HG03565 (cell line): ENCODE results near the gene UCK2.

Experiments
- ATAC-seq: cut with Tn5 transposase; IDR thresholded peaks from one replicate; pipeline ENCODE4 v1.9.1; 2021; ENCODE audit warnings: mild to moderate bottlenecking, moderate library complexity; ENCODE audit not compliant: unreplicated experiment

The UCK2 gene

GRCh38 chr1:165897326-165898303 lies 70.2 kb downstream of the UCK2 start:
- ATAC-seq: no peak

DNA sequence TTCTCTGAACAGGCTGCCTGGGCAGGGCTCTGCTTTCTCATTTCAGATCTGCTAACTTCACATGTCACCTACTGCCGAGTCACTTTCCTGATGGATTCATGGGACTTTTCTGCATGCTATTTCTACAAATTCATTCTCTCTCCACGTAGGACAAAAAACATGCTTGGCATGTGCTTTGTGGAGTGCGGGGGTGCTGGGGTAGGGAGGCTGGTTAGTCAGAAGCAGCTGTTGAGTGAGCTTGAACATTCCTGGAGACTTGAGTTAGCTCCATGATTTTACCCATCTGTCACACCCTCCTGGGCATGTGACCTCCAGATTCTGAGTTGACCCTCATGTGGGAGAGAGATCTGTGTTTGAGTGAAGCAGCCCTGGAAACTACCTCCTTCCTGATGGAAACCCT lies 71.4 kb downstream of the UCK2 start:
- ATAC-seq: no peak

DNA sequence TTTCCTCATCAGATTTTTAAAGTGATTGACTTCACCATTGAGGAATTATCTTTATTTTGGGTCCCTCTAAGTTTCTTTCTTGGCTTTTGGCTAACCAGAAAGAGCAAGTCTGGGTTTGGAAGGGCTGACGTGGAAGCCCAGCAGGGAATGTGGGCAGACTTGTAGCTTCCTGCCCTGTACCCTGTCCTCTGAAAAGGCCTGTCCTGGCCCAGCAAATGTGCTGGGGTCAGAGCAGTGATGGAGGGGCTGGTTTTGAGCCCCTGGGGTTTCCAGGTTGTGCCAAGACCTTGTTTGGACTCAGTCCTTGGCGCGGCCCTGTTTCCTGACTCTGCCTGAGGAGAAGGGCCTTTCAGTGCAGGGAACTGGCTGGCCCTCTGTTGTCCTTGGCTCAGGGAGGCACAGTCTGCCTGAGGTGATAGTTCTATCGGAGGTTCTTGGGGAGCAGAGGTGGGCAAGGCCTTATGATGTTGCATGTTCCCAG lies 72.1 kb downstream of the UCK2 start:
- no peak for ATAC-seq

- no peak for ATAC-seq
Measured at GRCh38 chr1:165900576-165901380, 73.4 kb downstream of the UCK2 start.

DNA sequence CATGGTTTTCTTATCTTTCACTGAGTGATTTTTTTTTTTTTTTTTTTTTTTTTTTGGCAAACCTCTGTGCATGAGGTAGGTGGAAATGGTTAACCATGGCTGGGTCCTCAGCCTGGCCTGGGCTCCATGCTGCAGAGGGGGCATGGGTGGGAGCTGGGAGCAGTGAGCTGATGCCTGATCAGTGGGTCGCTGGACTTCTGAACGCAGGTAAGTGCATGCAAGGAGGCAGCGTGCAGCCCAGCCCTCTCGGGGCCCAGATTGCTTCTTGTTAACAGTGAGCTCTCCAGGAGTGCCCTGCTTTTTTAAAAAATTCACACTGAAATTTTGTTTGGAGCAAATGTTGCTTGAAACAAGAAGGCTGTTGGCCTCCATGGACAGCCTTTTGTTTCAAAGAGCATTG lies 75.2 kb downstream of the UCK2 start:
- no peak for ATAC-seq

DNA sequence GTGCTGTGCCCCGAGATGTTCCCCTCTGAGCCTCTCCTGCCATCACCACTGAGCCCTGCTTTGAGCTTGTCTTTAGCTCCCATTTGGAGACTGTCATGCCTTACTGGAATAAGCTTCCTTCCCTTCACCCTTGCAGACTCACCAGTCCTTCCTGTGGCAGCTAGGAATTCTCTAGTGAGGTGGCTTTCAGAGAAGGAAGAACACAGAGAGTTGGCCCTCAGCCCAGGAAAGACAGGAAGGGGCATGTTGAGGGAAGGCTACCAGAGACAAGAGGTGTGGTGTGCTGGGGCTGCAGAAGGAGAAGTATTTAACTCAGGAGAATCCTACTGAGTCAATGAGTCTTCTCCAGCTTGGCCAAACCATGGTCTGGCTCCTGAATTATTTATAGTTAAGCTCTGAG lies 76.3 kb downstream of the UCK2 start:
- ATAC-seq: no peak

DNA sequence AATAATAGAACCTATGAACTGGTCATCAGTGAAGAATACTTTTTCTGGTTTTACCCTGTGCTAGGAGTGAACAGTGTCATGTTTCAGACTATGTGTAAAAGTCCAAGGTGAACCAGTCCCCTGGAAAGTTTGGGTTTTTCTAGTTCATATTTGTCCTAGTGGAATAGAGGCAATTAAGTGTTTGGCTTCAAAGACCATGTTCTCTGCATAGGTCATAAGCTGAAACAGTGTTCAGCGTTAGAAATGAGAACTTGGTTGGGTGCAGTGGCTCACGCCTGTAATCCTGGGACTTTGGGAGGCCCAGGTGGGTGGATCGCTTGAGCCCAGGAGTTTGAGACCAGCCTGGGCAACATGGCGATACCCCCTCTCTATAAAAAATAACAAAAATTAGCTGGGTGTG lies 77.5 kb downstream of the UCK2 start:
- ATAC-seq: no peak

DNA sequence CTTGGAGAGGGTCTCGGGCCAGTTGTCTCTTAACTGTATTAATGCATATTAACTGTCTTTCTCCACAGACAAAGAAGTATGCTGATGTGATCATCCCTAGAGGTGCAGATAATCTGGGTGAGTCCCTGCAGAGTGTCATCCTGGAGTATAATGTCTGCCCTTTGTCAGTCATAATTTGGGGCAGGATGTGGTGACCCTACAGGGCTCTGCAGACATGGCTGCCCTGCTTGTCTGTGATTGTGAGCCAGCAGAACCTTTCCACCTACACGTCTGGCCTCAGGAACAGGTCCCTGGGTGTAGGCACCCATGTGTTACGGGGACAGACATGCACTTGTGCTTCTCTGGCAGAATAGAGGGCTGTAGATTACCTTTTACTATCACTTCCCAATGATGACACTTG lies 78.4 kb downstream of the UCK2 start:
- no peak for ATAC-seq

DNA sequence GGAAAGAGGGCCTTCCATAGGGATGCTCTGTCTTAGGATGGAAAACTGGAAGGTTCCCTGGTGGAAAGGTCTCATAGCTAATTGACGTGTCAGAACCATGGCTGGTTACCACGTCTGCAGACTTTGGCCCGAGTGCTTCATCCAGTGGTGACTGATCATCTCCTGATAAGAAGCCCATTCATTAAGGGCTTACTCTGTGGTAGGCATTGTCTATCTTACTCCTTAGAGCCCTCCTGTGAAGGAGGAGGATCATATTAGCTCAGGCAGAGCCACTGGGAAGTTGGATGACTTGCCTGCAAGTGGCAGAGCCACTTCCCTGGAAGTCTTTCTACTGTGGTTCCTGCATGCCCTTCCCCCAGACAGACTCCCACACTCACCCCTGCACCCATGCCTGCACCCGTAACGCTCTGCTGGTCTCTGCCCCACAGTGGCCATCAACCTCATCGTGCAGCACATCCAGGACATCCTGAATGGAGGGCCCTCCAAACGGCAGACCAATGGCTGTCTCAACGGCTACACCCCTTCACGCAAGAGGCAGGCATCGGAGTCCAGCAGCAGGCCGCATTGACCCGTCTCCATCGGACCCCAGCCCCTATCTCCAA lies 79.9 kb downstream of the UCK2 start:
- ATAC-seq: no peak

DNA sequence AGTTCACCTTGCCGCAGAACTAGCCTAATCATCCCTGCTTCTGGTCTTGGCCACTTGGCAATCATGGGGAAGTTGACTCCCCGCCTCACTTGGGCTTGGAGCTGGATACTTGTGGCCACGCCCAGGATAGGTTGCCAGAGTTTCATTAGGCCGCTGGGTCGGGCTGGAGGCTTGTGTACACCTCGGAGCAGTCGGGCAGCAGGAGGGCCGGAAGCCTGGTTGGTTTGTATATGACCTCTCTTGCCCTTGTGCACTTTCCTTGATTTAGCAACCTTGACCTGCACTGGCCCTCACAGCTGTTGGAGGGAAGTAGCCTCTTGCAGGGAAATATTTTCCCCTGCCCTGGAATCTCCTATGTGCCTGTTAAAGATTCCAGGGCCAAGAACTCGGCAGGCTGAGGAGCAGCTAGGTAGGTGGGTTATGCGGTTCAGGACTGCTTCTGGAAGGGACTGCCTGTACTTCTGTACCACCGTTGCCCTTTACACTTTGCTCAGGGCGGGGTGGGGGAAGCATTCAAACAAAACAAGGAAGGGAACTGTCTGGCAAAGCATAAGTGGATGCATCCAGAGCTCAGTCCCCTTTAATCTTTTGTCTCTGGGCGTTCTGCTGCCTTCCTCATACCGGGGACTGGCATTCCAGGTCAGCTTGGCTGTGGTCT lies 83.5 kb downstream of the UCK2 start:
- ATAC-seq: no peak

DNA sequence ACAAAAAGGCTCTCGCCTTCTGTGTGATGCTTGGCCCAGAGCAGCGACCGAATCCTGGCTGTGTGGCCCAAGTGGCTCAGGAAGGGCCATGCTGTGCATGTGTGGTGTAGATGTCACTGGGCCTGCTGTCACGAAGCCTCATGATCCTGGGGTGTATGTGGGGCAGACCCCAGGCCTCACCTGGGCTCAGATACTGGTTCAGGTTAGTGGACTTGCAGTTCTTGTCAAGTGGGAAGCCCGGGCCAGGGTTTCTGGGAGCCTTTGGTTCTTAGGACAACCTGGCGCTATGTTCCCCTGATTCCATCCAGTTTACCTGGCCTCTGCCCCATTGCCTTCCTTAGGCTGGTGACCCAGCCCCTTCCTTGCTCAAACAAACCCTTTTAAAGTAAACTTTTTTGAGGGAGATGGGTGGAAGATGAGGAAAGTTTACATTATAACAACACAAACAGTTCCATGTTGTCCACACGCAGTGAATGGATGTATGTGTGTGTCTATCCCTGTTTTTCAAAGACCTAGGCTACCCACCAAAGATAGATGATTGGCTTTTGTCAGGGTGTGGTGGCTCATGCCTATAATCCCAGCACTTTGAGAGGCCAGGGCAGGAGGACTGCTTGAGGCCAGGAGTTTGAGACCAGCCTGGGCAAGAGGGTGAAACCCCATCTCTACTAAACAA lies 84.3 kb downstream of the UCK2 start:
- no peak for ATAC-seq

DNA sequence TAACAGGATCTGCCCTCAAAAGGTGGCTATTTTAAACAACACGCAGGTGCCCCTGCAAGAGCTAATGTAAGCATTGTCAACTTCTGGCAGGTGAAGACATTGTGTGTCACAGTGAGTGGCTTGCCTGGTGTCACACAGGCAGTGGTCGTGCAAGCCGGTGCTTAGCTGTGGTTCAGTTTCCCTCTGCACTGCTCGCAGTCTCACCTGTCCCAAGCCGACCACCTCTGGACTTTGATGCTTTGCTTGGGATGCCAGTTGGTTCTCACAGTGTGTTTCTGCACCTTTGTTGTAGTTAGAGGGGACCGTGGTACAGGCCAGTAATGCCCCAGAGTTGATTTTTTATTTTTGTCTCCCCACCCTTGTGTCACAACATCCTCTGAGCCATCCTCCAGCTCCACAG lies 85.2 kb downstream of the UCK2 start:
- no peak for ATAC-seq

DNA sequence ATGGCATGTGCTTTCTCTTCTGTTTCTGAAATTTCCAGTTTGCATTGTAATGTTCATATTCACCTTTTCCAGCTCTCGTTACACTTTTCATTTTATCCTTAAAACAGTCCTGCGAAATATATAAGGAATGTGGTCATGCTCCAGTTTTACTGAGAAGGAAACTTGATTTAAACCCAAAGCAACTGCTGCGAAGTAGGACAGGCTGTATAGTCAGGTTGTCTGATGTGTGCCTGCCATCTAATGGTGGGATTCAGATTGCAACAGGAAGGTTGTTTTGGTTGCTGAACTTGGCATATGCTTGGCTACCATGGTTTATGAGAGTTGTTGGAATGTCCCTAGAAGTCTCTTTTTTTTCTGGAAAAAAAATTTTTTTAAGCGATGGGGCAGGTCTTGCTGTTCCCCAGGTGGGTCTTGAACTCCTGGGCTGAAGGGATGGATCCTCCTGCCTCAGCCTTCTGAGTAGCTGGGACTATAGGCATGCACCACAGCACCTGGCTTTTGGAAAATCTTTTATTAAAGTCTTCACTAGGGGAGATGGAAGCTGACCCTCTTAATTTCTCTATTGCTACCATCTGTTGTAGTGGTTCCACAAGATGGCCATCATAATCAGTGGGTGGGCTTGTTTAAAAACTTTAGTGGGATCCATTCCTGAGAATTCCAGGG lies 86.9 kb downstream of the UCK2 start:
- ATAC-seq: peak; percentile 83

DNA sequence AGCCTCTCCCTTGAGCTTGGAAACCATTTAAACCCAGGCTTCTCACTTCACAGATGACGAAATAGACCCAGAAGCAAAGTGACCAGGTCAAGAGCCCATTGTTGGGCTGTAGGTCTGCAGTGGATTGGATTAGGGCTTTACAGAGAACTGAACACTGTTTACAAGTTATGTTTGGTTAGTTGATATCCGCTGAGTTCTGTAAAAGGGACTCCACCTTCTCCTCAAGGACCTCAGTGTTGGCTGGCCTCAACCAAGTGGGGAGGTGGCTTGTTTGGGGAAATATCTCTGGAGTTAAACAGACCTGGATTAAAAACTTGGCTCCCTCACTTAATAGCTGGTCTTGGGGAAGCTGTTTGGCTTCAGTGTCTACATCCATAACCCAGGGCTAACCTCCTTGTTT lies 88.1 kb downstream of the UCK2 start:
- no peak for ATAC-seq

DNA sequence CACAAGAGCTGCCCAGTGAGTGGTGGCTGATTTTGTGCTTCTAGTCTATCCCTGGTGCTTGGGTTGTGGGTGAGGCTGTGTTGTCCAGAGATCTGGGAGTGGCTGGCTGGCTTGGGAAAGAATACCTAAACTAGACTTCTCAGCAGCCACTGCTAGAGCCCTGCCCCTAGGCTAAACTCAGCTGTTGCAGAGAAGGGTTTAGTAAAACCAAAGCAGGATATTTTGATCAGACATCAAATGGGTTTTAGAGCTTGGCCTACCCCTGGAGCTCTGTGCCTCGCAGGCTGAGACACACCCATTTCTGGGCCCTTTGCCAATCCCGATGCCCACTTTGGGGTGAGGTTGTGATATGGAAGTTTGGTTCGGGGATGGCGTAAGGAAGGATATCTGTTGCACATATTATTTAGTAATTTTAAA lies 88.5 kb downstream of the UCK2 start:
- no peak for ATAC-seq

DNA sequence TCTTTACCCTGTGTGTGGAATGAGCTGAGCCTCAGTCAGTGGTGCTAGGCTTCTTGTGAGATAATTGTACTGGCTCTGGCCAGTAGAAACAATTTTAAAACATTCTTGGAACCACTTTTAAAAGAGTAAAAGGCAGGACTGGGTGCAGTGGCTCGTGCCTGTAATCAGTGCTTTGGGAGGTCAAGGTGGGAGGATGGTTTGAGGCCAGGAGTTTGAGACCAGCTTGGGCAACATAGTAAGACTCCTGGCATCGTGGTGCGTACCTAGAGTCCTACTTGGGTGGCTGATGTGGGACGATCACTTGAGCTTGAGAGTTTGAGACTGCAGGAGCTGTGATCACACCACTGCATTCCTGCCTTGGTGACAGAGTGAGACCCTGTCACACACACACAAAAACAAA lies 89.8 kb downstream of the UCK2 start:
- no peak for ATAC-seq

DNA sequence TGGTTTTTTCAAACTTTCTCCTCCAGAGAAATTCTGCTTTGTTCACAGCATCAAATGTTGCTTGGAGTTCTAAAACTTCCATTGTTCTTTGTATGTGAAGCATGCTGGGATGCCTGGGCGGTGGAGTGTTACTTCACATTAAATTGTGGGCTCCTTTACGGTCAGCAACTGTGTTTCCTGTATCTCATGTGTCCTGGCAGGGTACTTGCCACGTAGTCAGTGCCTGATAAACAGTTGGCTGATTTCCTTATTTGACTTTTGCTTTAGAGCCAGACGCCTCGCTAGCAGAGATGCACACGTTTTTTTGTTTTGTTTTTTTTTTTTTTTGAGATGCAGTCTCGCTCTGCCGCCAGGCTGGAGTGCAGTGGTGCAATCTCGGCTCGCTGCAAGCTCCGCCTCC lies 96.7 kb downstream of the UCK2 start:
- ATAC-seq: no peak

DNA sequence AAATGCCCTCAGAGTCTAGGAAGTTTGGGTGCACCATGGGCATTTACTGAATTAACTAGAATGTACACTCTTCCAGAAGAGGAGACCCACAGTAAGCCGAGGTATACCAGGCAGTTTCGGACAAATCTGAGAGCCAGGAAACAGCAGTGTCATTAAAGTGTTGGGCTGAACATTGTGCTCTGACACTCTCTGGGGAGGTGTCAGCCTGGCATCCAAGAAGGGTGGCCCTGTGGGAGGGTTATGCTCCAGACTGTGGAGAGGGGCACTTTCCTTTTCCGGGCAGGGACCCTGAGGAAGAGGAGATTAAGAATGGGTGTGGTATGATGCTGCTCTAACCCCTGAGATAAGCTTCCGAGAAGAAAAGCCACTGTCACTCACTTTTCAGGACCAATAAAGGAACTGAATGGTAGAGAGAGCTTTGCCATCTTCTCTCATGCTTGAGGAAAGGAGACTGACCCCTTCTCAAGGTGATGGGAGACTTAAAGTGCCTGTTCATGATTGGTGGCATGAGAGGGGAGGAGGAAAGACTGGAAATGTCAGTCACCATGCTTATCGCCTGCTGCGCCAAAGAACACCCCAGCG lies 98.2 kb downstream of the UCK2 start:
- ATAC-seq: no peak

- ATAC-seq: no peak
Measured at GRCh38 chr1:165927169-165927568, 99.8 kb downstream of the UCK2 start.
